ENCODE measurements around the gene FAM200C. TPM values are rescaled to one million over a fixed set of nuclear protein-coding genes. Genes with fewer than 3 reads are reported as not detected.

Gene FAM200C
- total and polyA plus RNA-seq, 7 experiments from 2014 or later = 0.22 to 0.94 (median 0.61) TPM; not detected in 1

DNA sequence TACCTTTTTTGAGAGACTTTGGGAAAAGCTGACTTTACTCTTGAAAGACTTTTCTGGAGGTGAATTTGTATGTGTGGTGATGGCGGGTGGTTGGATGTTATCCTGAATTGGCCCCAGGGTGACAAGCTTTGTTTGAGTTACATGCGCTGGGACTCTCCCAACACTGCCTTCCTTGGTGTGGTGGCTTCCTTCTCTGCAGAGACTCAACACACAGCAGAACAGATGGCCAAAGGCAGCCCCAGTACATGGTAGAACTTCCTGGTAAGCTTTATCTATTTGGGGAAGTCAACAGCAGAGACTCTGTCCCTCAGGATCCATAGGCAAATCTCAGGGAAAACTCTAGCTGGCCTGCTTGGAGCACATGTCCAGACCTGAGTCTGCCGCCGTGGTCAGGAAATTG, 47.5 kb downstream of the FAM200C start:
- Mint-ChIP-seq H3K27ac (no peak overlapping the region), H3K4me3 (no peak overlapping the region), H3K4me1 (no peaks in the 10 kb centered on the region), H3K9me3 (no peaks in the 10 kb centered on the region), H3K36me3 (no peaks in the 10 kb centered on the region), H3K27me3 (no peaks in the 10 kb centered on the region)
- no peak for ATAC-seq
- DNase-seq = no peak
- no peaks in the 10 kb centered on the region for H3K4me1 ChIP-seq (ENCODE audit: control insufficient read depth in 2 of 2, insufficient read depth in 2 of 2, low read length in 2 of 2)
- H3K27me3 ChIP-seq (ENCODE audit: control insufficient read depth in 2 of 2, insufficient read depth in 2 of 2, low read length in 2 of 2) = no peaks in the 10 kb centered on the region
- no peak overlapping the region for H3K27ac ChIP-seq (ENCODE audit: low read depth, low read length)
- intact Hi-C loops (cut with micrococcal nuclease) = no loop called here
- H3K4me3 ChIP-seq (ENCODE audit: low read length) = no peak overlapping the region
- no peaks in the 10 kb centered on the region for H3K36me3 ChIP-seq (ENCODE audit: control insufficient read depth in 2 of 3, insufficient read depth in 3 of 3, low read length in 3 of 3)
- POLR2A ChIA-PET = no interaction called here
- CTCF ChIA-PET = no interaction called here
- H3K9me3 ChIP-seq (ENCODE audit: control insufficient read depth in 2 of 3, low read length in 3 of 3) = no peaks in the 10 kb centered on the region

DNA sequence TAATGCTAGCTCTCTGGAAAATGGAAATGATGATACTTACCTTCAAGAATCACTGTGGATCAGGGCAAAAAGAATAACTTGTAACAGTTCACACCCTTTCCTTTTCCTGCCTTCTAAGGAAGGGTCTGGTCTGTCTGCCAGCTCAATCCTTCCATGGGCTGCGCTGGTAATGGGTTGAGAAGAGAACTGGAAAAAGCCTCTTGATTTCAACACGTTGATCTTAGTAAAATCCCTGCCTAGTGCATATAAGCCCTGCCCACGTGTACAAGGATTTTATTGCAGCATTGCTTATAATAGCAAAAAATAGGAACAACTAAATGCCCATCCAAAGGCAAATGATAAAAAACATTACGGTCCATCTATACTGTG, 49.9 kb downstream of the FAM200C start:
- H3K36me3 ChIP-seq (ENCODE audit: control insufficient read depth in 2 of 3, insufficient read depth in 3 of 3, low read length in 3 of 3) = no peaks in the 10 kb centered on the region
- H3K27me3 ChIP-seq (ENCODE audit: control insufficient read depth in 2 of 2, insufficient read depth in 2 of 2, low read length in 2 of 2) = no peaks in the 10 kb centered on the region
- DNase-seq (no peak), ATAC-seq (no peak)
- H3K27ac Mint-ChIP-seq = no peak overlapping the region
- peaks cover 0 to 4% (median 0%) of the 10 kb centered on the region in 7 donors for H3K4me1 Mint-ChIP-seq
- no peaks in the 10 kb centered on the region for H3K9me3 ChIP-seq (ENCODE audit: control insufficient read depth in 2 of 3, low read length in 3 of 3)
- H3K9me3 Mint-ChIP-seq = no peaks in the 10 kb centered on the region
- H3K4me3 Mint-ChIP-seq = no peak overlapping the region
- POLR2A ChIA-PET = no interaction called here
- no peaks in the 10 kb centered on the region for H3K27me3 Mint-ChIP-seq
- CTCF ChIA-PET = no interaction called here
- intact Hi-C loops (cut with micrococcal nuclease) = loop anchor here in 1 of 2 donors (10.0 kb wide), 2 partner anchors 905 to 1065 kb away; no protein-coding TSS in a partner anchor
- H3K27ac ChIP-seq (ENCODE audit: low read depth, low read length) = no peak overlapping the region
- H3K4me1 ChIP-seq (ENCODE audit: control insufficient read depth in 2 of 2, insufficient read depth in 2 of 2, low read length in 2 of 2) = no peaks in the 10 kb centered on the region
- no peak overlapping the region for H3K4me3 ChIP-seq (ENCODE audit: low read length)
- no peaks in the 10 kb centered on the region for H3K36me3 Mint-ChIP-seq

GRCh38 chr5:160349249-160349934, 50.5 kb downstream of the FAM200C start:
- CTCF ChIA-PET = no interaction called here
- DNase-seq (no peak), ATAC-seq (no peak)
- Mint-ChIP-seq H3K9me3 (no peaks in the 10 kb centered on the region), H3K36me3 (no peaks in the 10 kb centered on the region), H3K4me3 (no peak overlapping the region), H3K27me3 (no peaks in the 10 kb centered on the region), H3K27ac (no peak overlapping the region), H3K4me1 (peaks cover 0 to 4% (median 0%) of the 10 kb centered on the region in 7 donors)
- Histone ChIP-seq H3K27me3 (ENCODE audit: control insufficient read depth in 2 of 2, insufficient read depth in 2 of 2, low read length in 2 of 2) (no peaks in the 10 kb centered on the region), H3K27ac (ENCODE audit: low read depth, low read length) (no peak overlapping the region), H3K9me3 (ENCODE audit: control insufficient read depth in 2 of 3, low read length in 3 of 3) (no peaks in the 10 kb centered on the region), H3K4me1 (ENCODE audit: control insufficient read depth in 2 of 2, insufficient read depth in 2 of 2, low read length in 2 of 2) (no peaks in the 10 kb centered on the region), H3K36me3 (ENCODE audit: control insufficient read depth in 2 of 3, insufficient read depth in 3 of 3, low read length in 3 of 3) (no peaks in the 10 kb centered on the region), H3K4me3 (ENCODE audit: low read length) (no peak overlapping the region)
- intact Hi-C loops (cut with micrococcal nuclease) = loop anchor here in 1 of 2 donors (10.0 kb wide), 2 partner anchors 905 to 1065 kb away; no protein-coding TSS in a partner anchor
- POLR2A ChIA-PET = no interaction called here

GRCh38 chr5:160348080-160348479, 51.8 kb downstream of the FAM200C start:
- intact Hi-C loops (cut with micrococcal nuclease) = loop anchor here in 1 of 2 donors (10.0 kb wide), 2 partner anchors 903 to 1063 kb away; no protein-coding TSS in a partner anchor
- CTCF ChIA-PET = interaction anchor here (1.1 kb wide), 3 partner anchors 311 to 328 kb away, joined by 3 to 4 read pairs (median 3); no protein-coding TSS in a partner anchor
- H3K27me3 Mint-ChIP-seq = peaks cover 0 to 3% (median 0%) of the 10 kb centered on the region in 5 donors

GRCh38 chr5:160347448-160347847, 52.4 kb downstream of the FAM200C start:
- no peaks in the 10 kb centered on the region for H3K36me3 ChIP-seq (ENCODE audit: control insufficient read depth in 2 of 3, insufficient read depth in 3 of 3, low read length in 3 of 3)
- POLR2A ChIA-PET = no interaction called here
- no peak overlapping the region for H3K27ac Mint-ChIP-seq
- H3K27me3 ChIP-seq (ENCODE audit: control insufficient read depth in 2 of 2, insufficient read depth in 2 of 2, low read length in 2 of 2) = no peaks in the 10 kb centered on the region
- H3K9me3 ChIP-seq (ENCODE audit: control insufficient read depth in 2 of 3, low read length in 3 of 3) = no peaks in the 10 kb centered on the region
- DNase-seq = no peak
- no peaks in the 10 kb centered on the region for H3K9me3 Mint-ChIP-seq
- ATAC-seq = no peak
- no peak overlapping the region for H3K4me3 Mint-ChIP-seq
- H3K4me1 Mint-ChIP-seq = peaks cover 0 to 4% (median 0%) of the 10 kb centered on the region in 7 donors
- H3K4me3 ChIP-seq (ENCODE audit: low read length) = no peak overlapping the region
- peaks cover 0 to 3% (median 0%) of the 10 kb centered on the region in 5 donors for H3K27me3 Mint-ChIP-seq
- CTCF ChIA-PET = interaction anchor here (1.1 kb wide), 1 partner anchor 327 kb away, joined by 3 read pairs; no protein-coding TSS in a partner anchor
- no peak overlapping the region for H3K27ac ChIP-seq (ENCODE audit: low read depth, low read length)
- no peaks in the 10 kb centered on the region for H3K4me1 ChIP-seq (ENCODE audit: control insufficient read depth in 2 of 2, insufficient read depth in 2 of 2, low read length in 2 of 2)
- intact Hi-C loops (cut with micrococcal nuclease) = loop anchor here in 1 of 2 donors (10.0 kb wide), 2 partner anchors 903 to 1063 kb away; no protein-coding TSS in a partner anchor
- no peaks in the 10 kb centered on the region for H3K36me3 Mint-ChIP-seq

More at GRCh38 chr5:160348080-160348479, 51.8 kb downstream of the FAM200C start:
- Histone ChIP-seq H3K27ac (ENCODE audit: low read depth, low read length) (no peak overlapping the region), H3K36me3 (ENCODE audit: control insufficient read depth in 2 of 3, insufficient read depth in 3 of 3, low read length in 3 of 3) (no peaks in the 10 kb centered on the region), H3K4me1 (ENCODE audit: control insufficient read depth in 2 of 2, insufficient read depth in 2 of 2, low read length in 2 of 2) (no peaks in the 10 kb centered on the region), H3K9me3 (ENCODE audit: control insufficient read depth in 2 of 3, low read length in 3 of 3) (no peaks in the 10 kb centered on the region), H3K4me3 (ENCODE audit: low read length) (no peak overlapping the region), H3K27me3 (ENCODE audit: control insufficient read depth in 2 of 2, insufficient read depth in 2 of 2, low read length in 2 of 2) (no peaks in the 10 kb centered on the region)
- Mint-ChIP-seq H3K9me3 (no peaks in the 10 kb centered on the region), H3K4me3 (no peak overlapping the region), H3K36me3 (no peaks in the 10 kb centered on the region), H3K27ac (no peak overlapping the region), H3K4me1 (peaks cover 0 to 4% (median 0%) of the 10 kb centered on the region in 7 donors)
- DNase-seq (no peak), ATAC-seq (no peak)
- POLR2A ChIA-PET = no interaction called here

Other genes with a start within 250 kb of the FAM200C start
- under 1 TPM in 1 of 5 experiments, not detected in 4; 0.60 TPM for gene FABP6, start 170.5 kb downstream of the FAM200C start, total RNA-seq
- gene FABP6, start 170.5 kb downstream of the FAM200C start, polyA plus RNA-seq = not detected
- 1 to 10 TPM in 1 of 5 experiments, under 1 TPM in 1, not detected in 3; 0.42 to 2.3 TPM for gene CCNJL, start 87.5 kb downstream of the FAM200C start, total RNA-seq
- not detected for gene CCNJL, start 87.5 kb downstream of the FAM200C start, polyA plus RNA-seq
- gene C1QTNF2, start 29.4 kb downstream of the FAM200C start, total RNA-seq = not detected
- gene C1QTNF2, start 29.4 kb downstream of the FAM200C start, polyA plus RNA-seq = not detected
- 10 to 100 TPM; 53.0 to 85.3 (median 77.0) TPM for gene SLU7, start 19.0 kb upstream of the FAM200C start, total RNA-seq
- gene SLU7, start 19.0 kb upstream of the FAM200C start, polyA plus RNA-seq = 10 to 100 TPM; 64.1 to 78.1 TPM
- gene PTTG1, start 21.8 kb upstream of the FAM200C start, total RNA-seq = 10 to 100 TPM in 1 of 5 experiments, 1 to 10 TPM in 4; 3.8 to 97.7 (median 5.7) TPM
- gene PTTG1, start 21.8 kb upstream of the FAM200C start, polyA plus RNA-seq = 10 to 100 TPM; 10.5 to 11.8 TPM